ENCODE measurements around the gene TAGLN. TPM values are rescaled to one million over a fixed set of nuclear protein-coding genes. Genes with fewer than 3 reads are reported as not detected.
A peak's percentile ranks its signal among the peaks of the same experiment; 100 is the strongest.

Gene TAGLN
- total RNA-seq, 1 donor from 2014 or later = 7.7 TPM

DNA sequence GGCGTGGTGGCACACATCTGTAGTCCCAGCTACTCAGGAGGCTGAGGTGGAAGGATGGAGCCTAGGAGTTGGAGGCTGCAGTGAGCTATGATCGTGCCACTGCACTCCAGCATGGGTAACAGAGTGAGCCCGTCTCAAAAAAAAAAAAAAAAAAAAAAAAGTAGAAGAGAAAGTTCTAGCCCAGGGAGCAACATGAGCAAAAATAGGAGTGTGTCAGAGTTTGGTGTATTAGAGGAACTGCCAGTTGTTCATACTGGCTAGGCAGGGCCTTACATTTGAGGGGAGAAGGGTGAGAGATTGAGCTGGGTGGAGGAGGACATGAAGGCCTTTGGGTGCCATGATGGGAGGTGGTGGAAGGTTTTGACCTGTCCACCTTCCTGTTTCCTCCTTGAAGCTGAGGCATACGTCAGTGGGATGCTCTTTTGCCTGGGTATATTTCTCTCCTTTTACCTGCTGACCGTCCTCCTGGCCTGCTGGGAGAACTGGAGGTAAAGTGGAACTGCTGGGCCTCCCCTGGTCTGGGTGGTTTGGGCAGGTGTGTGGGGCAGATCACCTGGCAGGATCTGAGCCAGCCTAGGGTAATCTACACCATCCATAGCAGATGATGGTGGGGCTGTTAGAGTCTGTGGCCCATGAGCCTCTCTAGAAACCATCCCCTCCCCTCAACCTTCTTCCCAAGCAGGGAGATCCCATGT, 13.3 kb upstream of the TAGLN start:
- H3K4me3 Mint-ChIP-seq = no peak overlapping the region
- peaks cover 11% of the 10 kb centered on the region for H3K4me1 Mint-ChIP-seq
- DNase-seq (ENCODE audit: low read depth, low spot score) = no peak
- TF ChIP-seq, protein P1, sequence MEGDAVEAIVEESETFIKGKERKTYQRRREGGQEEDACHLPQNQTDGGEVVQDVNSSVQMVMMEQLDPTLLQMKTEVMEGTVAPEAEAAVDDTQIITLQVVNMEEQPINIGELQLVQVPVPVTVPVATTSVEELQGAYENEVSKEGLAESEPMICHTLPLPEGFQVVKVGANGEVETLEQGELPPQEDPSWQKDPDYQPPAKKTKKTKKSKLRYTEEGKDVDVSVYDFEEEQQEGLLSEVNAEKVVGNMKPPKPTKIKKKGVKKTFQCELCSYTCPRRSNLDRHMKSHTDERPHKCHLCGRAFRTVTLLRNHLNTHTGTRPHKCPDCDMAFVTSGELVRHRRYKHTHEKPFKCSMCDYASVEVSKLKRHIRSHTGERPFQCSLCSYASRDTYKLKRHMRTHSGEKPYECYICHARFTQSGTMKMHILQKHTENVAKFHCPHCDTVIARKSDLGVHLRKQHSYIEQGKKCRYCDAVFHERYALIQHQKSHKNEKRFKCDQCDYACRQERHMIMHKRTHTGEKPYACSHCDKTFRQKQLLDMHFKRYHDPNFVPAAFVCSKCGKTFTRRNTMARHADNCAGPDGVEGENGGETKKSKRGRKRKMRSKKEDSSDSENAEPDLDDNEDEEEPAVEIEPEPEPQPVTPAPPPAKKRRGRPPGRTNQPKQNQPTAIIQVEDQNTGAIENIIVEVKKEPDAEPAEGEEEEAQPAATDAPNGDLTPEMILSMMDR (conservative IDR thresholded peaks at IDR 0.05) = no peak
- no peaks in the 10 kb centered on the region for H3K27me3 Mint-ChIP-seq (ENCODE audit: low read depth)
- peak overlapping the region; percentile 58 for H3K27ac Mint-ChIP-seq (ENCODE audit: unreplicated experiment)
- H3K9me3 Mint-ChIP-seq = no peaks in the 10 kb centered on the region
- no peaks in the 10 kb centered on the region for H3K36me3 Mint-ChIP-seq (ENCODE audit: low read depth)

DNA sequence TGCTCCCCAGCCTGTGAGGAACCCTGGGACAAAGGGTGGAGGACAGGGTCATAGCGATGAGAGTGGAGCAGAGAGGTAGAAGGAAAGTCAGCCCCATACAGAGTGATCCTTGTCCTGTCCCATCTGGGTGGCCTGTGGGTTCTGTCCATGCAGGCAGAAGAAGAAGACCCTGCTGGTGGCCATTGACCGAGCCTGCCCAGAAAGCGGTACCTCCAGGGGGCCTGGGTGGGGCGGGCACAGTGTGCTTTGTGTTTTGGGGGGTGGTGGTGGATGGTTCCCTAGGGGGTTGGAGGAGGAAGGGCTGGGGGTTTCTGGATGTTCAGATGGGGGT, 12.8 kb upstream of the TAGLN start:
- TF ChIP-seq, protein P1 (conservative IDR thresholded peaks at IDR 0.05) = no peak
- Mint-ChIP-seq H3K4me1 (peaks cover 7% of the 10 kb centered on the region), H3K27ac (ENCODE audit: unreplicated experiment) (no peak overlapping the region), H3K9me3 (no peaks in the 10 kb centered on the region), H3K4me3 (no peak overlapping the region), H3K27me3 (ENCODE audit: low read depth) (no peaks in the 10 kb centered on the region), H3K36me3 (ENCODE audit: low read depth) (no peaks in the 10 kb centered on the region)
- DNase-seq (ENCODE audit: low read depth, low spot score) = no peak

DNA sequence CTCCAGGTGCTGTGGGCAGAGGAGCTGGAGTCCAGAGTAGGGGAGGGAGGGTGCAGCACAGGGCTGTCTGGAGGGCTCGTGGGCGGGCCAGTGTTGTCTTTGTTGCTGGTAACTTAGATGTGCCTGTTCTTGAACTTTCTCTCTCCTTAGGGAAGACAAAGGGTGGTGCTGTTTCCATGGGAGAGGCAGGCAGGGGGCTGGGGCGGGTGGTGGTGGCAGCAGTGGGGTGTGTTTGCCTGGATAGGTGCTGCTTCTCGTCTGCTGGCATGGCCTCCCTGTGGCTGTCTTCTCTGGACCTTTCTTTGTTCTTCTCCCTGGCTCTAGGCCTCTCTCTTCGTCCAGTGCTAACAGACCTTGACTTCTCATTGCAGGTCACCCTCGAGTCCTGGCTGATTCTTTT, 12.2 kb upstream of the TAGLN start:
- Mint-ChIP-seq H3K4me1 (peaks cover 7% of the 10 kb centered on the region), H3K27ac (ENCODE audit: unreplicated experiment) (peak overlapping the region; percentile 46), H3K36me3 (ENCODE audit: low read depth) (no peaks in the 10 kb centered on the region), H3K4me3 (no peak overlapping the region), H3K9me3 (no peaks in the 10 kb centered on the region), H3K27me3 (ENCODE audit: low read depth) (no peaks in the 10 kb centered on the region)
- DNase-seq (ENCODE audit: low read depth, low spot score) = no peak
- TF ChIP-seq, protein P1 (conservative IDR thresholded peaks at IDR 0.05) = no peak

DNA sequence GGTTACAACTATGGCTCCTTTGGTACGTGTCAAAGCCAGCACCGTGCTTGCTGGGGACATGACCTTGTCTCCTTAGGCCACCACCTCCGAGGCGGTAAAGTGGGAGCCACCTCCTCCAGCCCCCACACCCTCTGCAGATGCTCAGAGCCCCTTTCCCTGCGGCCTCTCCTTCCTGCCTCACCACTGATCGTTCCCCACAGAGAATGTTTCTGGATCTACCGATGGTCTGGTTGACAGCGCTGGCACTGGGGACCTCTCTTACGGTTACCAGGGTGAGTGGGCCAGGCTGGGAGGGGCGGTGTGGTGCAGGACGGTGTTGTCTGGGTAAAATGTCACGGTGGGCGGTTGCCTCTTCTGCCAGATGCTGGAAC, 11.8 kb upstream of the TAGLN start:
- no peak for DNase-seq (ENCODE audit: low read depth, low spot score)

DNA sequence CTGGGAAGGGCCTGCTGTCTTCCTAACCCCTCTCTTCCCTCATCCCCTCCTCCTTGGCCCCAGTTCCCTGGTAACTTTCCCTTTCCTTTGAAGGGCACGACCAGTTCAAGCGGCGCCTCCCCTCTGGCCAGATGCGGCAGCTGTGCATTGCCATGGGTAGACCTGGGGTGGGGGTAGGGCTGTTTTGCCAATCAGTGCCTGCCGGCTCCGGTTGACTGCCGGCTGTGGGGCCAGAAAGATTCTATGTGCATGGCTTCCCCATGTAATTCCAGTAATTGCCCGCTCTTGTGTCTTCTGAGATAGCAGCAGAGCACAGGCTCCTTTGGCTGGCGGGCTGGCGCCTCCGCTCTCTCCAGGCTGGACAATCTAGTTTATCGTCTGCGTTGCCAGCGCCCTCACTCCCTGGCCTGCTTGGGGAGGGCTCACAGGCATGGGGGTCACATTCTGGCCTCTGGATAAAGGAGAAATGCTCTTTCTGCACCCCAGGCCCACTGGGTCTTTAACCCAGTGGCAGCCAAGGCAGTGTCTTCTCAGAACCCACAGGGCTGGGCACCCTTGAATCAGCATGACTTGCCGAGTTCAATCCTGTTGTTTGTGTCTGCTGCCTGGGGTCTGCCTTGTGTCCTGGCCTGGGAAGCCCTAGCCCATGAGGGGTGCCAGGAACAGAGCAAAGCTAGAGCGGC, 11.2 kb upstream of the TAGLN start:
- no peaks in the 10 kb centered on the region for H3K36me3 Mint-ChIP-seq (ENCODE audit: low read depth)
- TF ChIP-seq, protein P1 (conservative IDR thresholded peaks at IDR 0.05) = no peak
- no peaks in the 10 kb centered on the region for H3K27me3 Mint-ChIP-seq (ENCODE audit: low read depth)
- no peak overlapping the region for H3K4me3 Mint-ChIP-seq
- H3K9me3 Mint-ChIP-seq = no peaks in the 10 kb centered on the region
- peak overlapping the region; percentile 43 for H3K27ac Mint-ChIP-seq (ENCODE audit: unreplicated experiment)
- peaks cover 7% of the 10 kb centered on the region for H3K4me1 Mint-ChIP-seq
- no peak for DNase-seq (ENCODE audit: low read depth, low spot score)

More for the DNA sequence above, 11.8 kb upstream of the TAGLN start:
- Mint-ChIP-seq H3K36me3 (ENCODE audit: low read depth) (no peaks in the 10 kb centered on the region), H3K4me3 (no peak overlapping the region), H3K9me3 (no peaks in the 10 kb centered on the region), H3K27me3 (ENCODE audit: low read depth) (no peaks in the 10 kb centered on the region), H3K27ac (ENCODE audit: unreplicated experiment) (peak overlapping the region; percentile 12), H3K4me1 (peaks cover 7% of the 10 kb centered on the region)
- TF ChIP-seq, protein P1 (conservative IDR thresholded peaks at IDR 0.05) = no peak

All from neural crest cell (in vitro differentiated cells).